ENCODE data around the gene UGT1A8. TPM values are rescaled to one million over a fixed set of nuclear protein-coding genes. Genes with fewer than 3 reads are reported as not detected.

The UGT1A8 gene
- total RNA-seq, 1 donor from 2014 or later = not detected

DNA sequence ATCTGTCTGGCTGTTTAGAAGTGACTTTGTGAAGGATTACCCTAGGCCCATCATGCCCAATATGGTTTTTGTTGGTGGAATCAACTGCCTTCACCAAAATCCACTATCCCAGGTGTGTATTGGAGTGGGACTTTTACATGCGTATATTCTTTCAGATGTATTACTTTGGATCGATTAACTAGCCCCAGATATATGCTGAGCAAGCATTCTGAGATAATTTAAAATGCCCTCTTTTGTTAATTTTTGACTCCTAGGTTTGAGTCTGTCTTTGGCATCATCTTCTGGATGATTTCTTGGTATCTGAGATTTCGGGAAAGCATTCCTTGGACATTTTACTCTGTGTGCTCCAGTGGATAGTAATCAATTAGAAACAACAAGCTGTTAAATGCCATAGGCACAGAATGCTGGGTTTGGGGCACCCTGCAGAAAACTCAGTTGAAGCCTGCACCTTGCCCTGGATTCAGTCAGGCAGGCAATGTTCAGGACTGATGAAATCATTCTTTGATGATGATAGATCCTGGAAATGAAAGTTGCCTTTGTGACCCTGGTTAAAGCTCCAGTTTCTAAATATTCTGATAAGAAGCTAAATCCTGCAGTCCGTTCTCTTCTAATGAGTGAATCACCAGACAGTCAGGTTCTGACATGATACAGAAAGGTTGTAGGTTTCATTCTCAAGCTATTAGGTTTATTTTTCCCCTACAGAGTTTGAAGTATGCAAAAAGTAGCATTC lies 143.8 kb downstream of the UGT1A8 start:
- no peak overlapping the region for H3K27ac Mint-ChIP-seq
- TF ChIP-seq CTCF (IDR thresholded peaks at IDR 0.05) = no peak
- POLR2A ChIA-PET = no interaction called here
- intact Hi-C loops (cut with micrococcal nuclease) = no loop called here
- no peak overlapping the region for H3K4me3 Mint-ChIP-seq
- no peaks in the 10 kb centered on the region for H3K36me3 Mint-ChIP-seq (ENCODE audit: low read depth)
- no peaks in the 10 kb centered on the region for H3K9me3 Mint-ChIP-seq
- H3K4me1 Mint-ChIP-seq = no peaks in the 10 kb centered on the region
- peaks cover 18% of the 10 kb centered on the region for H3K27me3 Mint-ChIP-seq
- no peak for ATAC-seq (ENCODE audit: low read depth)
- CTCF ChIA-PET = no interaction called here
- DNase-seq = no peak

GRCh38 chr2:233764264-233764663 lies 146.8 kb downstream of the UGT1A8 start:
- Mint-ChIP-seq H3K9me3 (no peaks in the 10 kb centered on the region), H3K4me3 (no peak overlapping the region), H3K4me1 (no peaks in the 10 kb centered on the region), H3K36me3 (ENCODE audit: low read depth) (no peaks in the 10 kb centered on the region), H3K27me3 (peaks cover 18% of the 10 kb centered on the region), H3K27ac (no peak overlapping the region)
- POLR2A ChIA-PET = no interaction called here
- CTCF ChIA-PET = no interaction called here
- no peak for DNase-seq
- intact Hi-C loops (cut with micrococcal nuclease) = no loop called here
- TF ChIP-seq CTCF (IDR thresholded peaks at IDR 0.05) = no peak
- no peak for ATAC-seq (ENCODE audit: low read depth)

DNA sequence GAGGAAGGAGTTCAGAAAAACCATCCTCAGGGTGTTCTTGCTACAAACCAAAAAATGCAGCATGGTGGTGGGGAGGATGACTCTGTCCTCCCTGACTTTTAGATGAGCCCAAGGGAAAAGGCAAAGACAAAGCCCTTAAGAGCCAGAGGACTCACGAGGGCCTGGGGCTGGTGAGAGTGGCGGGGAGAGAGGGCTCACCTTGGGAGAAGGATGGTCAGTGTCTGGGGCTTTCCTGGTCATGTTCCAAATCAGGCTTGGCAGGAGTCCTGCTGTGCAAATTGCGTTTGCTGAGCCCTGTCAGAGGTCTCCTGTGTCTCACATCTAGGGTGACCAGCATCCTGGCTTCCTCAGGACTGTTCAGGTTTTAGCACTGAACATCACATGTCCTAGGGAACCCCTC lies 147.3 kb downstream of the UGT1A8 start:
- DNase-seq (no peak), ATAC-seq (ENCODE audit: low read depth) (no peak)
- H3K9me3 Mint-ChIP-seq = no peaks in the 10 kb centered on the region
- intact Hi-C loops (cut with micrococcal nuclease) = no loop called here
- ChIA-PET POLR2A (no interaction called here), CTCF (no interaction called here)
- H3K27ac Mint-ChIP-seq = no peak overlapping the region
- H3K4me3 Mint-ChIP-seq = no peak overlapping the region
- peaks cover 21% of the 10 kb centered on the region for H3K27me3 Mint-ChIP-seq
- TF ChIP-seq CTCF (IDR thresholded peaks at IDR 0.05) = no peak
- H3K36me3 Mint-ChIP-seq (ENCODE audit: low read depth) = no peaks in the 10 kb centered on the region
- H3K4me1 Mint-ChIP-seq = no peaks in the 10 kb centered on the region

- H3K4me3 Mint-ChIP-seq = no peak overlapping the region
- no peaks in the 10 kb centered on the region for H3K4me1 Mint-ChIP-seq
- ChIA-PET CTCF (no interaction called here), POLR2A (no interaction called here)
- peaks cover 21% of the 10 kb centered on the region for H3K27me3 Mint-ChIP-seq
- no peak for ATAC-seq (ENCODE audit: low read depth)
- TF ChIP-seq CTCF (IDR thresholded peaks at IDR 0.05) = no peak
- no peaks in the 10 kb centered on the region for H3K36me3 Mint-ChIP-seq (ENCODE audit: low read depth)
- H3K27ac Mint-ChIP-seq = no peak overlapping the region
- DNase-seq = no peak
- no peaks in the 10 kb centered on the region for H3K9me3 Mint-ChIP-seq
- intact Hi-C loops (cut with micrococcal nuclease) = no loop called here
These were observed 149.0 kb downstream of the UGT1A8 start for GRCh38 chr2:233766416-233766815.

DNA sequence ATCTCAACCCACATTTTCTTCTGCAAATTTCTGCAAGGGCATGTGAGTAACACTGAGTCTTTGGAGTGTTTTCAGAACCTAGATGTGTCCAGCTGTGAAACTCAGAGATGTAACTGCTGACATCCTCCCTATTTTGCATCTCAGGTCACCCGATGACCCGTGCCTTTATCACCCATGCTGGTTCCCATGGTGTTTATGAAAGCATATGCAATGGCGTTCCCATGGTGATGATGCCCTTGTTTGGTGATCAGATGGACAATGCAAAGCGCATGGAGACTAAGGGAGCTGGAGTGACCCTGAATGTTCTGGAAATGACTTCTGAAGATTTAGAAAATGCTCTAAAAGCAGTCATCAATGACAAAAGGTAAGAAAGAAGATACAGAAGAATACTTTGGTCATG lies 150.6 kb downstream of the UGT1A8 start:
- intact Hi-C loops (cut with micrococcal nuclease) = no loop called here
- Mint-ChIP-seq H3K4me1 (no peaks in the 10 kb centered on the region), H3K36me3 (ENCODE audit: low read depth) (no peaks in the 10 kb centered on the region), H3K27me3 (peaks cover 21% of the 10 kb centered on the region), H3K4me3 (no peak overlapping the region), H3K27ac (no peak overlapping the region), H3K9me3 (no peaks in the 10 kb centered on the region)
- no peak for TF ChIP-seq CTCF (IDR thresholded peaks at IDR 0.05)
- POLR2A ChIA-PET = no interaction called here
- CTCF ChIA-PET = no interaction called here
- ATAC-seq (ENCODE audit: low read depth) = no peak
- no peak for DNase-seq

Data from activated B cell treated with CpG ODN at 0.5 μM for 24 hours (primary cell).